Iris pigment epithelial cell (primary cell): ENCODE data around the gene EPHA6.
"Not testable (repeated sequence)": the region's sequence is repeated elsewhere in the genome, so short reads cannot be mapped to it uniquely, and the experiment has no call there.

Source experiments
- DNase-seq: peaks from one replicate; pipeline ENCODE4 v3.0.0-alpha.2; 2011; ENCODE audit warnings: low read depth

The EPHA6 gene

DNA sequence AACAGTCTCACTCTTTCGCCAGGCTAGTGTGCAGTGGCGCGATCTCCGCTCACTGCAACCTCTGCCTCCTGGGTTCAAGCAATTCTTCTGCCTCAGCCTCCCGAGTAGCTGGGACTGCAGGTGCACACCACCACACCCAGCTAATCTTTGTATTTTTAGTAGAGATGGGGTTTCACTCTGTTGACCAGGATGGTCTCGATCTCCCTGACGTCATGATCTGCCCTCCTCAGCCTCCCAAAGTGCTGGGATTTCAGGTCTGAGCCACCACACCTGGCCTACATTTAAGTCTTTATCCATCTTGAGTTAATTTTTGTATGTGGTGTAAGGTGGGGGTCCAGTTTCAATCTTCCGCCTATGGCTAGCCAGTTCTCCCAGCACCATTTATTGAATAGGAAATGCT lies 211.2 kb downstream of the EPHA6 start:
- DNase-seq, result not testable (repeated sequence)

GRCh38 chr3:97029972-97030371 lies 215.6 kb downstream of the EPHA6 start:
- DNase-seq, result no peak

GRCh38 chr3:97037294-97037943 lies 223.0 kb downstream of the EPHA6 start:
- DNase-seq, result no peak

- DNase-seq, result no peak
Observed at GRCh38 chr3:97043411-97043810, 229.0 kb downstream of the EPHA6 start.

DNA sequence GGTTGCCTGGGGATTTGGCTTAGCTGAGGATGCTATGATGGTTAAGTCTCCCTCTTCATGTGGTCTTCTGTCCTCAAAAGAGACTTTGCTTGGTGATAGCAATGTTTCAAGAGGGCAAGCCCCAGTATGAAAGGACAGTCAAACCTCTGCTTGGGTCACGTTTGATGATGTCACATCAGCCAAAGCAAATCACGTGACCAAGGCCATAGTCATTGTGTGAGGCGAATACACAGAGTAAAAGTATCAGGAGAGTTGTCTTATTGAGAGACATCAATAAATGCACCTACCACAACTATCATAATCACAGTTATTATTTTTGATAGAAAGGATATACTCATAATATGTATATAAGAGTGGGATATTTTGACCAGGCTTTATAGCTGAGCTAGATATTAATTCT lies 243.0 kb downstream of the EPHA6 start:
- DNase-seq, result no peak

GRCh38 chr3:97059168-97059567 lies 244.8 kb downstream of the EPHA6 start:
- DNase-seq, result no peak

DNA sequence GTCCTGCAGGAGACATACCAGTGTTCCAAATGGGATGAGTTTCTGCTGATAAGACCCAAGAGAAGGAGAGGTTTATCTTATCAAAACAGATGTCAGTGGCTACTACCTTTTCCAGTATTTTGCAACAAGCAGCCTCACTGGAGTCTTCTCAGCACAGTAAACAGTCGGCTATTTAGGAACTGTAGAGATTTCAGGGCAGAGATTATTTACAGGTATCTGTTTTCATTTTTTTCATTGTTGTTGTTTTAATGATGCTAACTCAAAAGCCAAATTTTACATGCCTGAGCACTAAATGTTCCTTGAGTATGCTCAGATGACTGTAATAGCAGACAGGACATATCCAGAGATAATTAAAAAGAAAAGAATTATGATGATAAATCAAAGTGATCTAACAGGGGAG lies 252.1 kb downstream of the EPHA6 start:
- no peak for DNase-seq

- DNase-seq, result no peak
Observed at GRCh38 chr3:97070302-97070701, 255.9 kb downstream of the EPHA6 start.

GRCh38 chr3:97074546-97074945 lies 260.2 kb downstream of the EPHA6 start:
- no peak for DNase-seq

DNA sequence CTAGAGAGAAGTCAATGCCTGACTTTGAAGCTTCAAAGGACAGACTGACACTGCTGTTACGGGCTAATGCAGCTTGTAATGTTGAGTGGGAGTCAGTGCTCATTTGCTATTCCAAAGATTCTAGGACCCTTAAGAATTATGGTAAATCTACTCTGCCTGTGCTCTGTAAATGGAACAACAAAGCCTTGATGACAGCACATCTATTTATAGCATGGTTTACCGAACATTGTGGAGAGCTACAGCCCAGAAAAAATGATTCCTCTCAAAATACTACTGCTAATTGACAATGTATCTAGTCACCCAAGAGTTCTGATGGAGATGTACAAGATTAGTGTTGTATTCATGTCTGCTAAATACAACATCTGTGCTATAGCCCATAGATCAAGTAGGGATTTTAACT lies 262.3 kb downstream of the EPHA6 start:
- DNase-seq, result no peak

- no peak for DNase-seq
Observed at GRCh38 chr3:97089621-97090020, 275.2 kb downstream of the EPHA6 start.

- no peak for DNase-seq
Observed at GRCh38 chr3:97102641-97103040, 288.2 kb downstream of the EPHA6 start.

- DNase-seq, result no peak
Observed at GRCh38 chr3:97105989-97106651, 291.7 kb downstream of the EPHA6 start.

- DNase-seq, result no peak
Observed at GRCh38 chr3:97106652-97106989, 292.2 kb downstream of the EPHA6 start.

DNA sequence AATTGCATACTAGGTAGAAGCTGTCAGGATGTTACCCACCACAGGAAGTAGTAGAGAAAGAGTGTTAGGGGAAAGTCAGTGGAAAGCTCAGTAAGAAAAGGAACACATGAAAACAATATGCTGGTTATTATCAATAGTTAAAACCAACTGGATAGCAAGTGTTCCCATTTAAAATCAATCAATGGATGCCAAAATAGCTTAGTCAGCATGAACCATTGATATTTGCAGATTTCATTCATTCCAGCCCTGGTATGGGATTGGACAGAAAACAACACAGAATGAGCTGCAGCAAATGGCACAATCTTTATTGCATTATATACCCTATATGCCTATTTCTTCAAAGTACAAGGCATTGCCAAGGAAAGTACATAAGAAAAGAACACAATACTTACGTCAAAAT lies 293.7 kb downstream of the EPHA6 start:
- no peak for DNase-seq

DNA sequence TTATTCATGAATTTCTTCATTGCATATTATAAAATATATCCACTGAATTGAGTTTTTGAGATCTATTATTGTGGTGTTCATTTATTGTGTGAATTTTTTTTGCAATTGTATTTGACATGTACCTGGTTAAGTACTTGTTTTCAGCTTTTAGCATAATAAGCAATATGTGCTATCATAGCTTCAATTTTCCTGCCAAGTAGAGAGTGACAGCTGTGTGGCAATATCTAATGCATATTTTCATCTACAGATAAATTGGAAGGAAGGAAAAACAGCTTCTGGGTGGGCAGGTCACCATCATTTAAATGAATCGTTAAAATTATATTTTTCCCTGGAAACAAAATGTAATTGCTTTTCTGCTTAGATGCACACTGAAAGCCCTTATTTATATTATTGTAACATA lies 296.9 kb downstream of the EPHA6 start:
- no peak for DNase-seq

GRCh38 chr3:97121386-97121785 lies 307.0 kb downstream of the EPHA6 start:
- no peak for DNase-seq

DNA sequence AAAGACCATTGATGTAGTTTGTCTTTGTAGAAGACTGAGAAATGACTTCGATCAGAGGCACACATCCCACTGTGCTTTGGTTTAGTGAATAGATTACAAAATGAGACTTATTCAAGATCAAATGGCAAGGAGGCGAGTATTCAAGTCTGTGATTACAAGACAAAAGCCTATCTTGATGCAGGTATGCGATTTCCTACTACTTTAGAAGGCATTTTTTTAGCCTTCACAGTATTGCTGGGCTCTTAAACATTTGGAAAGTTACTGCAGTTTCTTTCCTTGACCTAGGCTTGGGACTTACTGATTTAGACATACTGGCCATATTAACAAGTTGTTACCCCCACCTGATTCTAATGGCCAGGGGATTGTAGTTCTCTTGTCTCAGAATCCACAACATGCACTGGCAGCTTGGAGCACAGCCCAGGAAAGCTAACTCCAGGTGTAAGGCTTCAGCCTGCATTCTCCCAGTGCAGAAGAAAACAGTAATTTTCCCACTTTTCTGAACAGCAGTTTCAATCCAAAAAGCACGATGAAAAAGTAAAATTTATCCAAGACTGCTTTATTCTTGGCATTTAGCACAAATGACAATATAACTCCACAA lies 311.6 kb downstream of the EPHA6 start:
- DNase-seq, result no peak

DNA sequence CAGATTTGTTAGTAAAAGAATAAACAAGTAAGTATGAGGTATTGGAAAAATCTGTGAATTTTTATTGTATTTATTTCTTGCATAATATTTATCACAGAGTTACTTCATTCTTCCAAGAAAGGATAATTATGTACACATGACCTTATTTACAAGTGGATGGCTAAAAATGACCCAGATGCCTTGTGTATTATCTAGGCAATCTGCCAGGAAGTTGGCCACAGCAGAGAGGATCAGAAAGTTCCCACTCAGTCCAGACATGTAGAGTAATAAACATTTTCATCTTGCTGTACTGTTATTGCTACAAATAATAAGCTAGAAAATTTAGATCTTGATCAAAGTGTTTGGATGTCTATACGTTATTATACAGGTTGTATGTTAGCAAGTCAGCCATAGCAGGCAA lies 317.1 kb downstream of the EPHA6 start:
- no peak for DNase-seq

DNA sequence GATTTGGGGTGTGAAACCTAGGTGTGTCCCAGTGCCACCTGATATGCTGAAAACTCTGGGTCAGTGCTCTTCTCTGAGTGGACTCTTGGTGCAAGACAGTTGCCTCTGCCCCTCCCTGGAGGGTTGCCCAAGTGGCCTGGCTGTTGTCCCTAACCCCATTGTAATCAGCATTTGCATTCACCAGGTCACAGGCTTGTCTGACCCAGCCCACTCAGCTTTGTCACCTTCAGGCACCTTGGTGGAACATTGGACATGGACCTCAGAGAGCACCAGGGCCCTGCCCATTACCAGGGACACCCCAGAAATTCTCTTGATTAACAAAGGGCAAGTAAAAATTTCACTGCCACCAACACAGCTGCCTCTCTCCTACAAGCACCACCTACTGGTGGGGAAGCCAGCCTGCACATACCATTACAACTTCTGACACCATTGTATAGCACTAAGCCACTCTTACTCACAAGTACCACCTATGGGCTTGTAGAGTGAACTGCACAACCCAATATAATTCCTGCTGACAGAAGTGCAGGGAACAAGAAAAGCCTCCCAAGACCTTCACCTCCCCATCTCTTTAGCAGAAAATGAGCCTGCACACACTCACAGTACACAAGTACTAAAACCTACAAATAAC lies 324.6 kb downstream of the EPHA6 start:
- DNase-seq, result no peak

- no peak for DNase-seq
Observed at GRCh38 chr3:97148931-97149330, 334.5 kb downstream of the EPHA6 start.

DNA sequence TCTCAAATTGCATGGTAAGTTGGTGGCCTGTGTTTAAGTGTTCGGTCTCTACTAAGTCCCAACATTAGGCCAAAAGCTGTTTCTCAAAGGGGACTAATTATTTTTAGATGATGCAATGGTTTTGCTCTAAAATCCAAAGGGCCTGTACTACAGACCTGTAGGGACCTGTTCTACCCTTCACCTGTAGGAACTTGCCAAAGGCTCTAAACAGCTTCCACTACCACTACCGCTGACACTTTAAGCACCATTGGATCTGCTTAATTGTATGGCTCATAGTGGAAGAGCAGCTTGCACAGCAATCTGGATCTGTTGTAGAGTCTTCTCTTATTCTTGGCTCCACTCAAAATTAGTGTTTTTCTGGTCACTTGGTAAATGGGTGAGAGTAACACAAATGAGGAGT lies 346.8 kb downstream of the EPHA6 start:
- DNase-seq, result no peak

DNA sequence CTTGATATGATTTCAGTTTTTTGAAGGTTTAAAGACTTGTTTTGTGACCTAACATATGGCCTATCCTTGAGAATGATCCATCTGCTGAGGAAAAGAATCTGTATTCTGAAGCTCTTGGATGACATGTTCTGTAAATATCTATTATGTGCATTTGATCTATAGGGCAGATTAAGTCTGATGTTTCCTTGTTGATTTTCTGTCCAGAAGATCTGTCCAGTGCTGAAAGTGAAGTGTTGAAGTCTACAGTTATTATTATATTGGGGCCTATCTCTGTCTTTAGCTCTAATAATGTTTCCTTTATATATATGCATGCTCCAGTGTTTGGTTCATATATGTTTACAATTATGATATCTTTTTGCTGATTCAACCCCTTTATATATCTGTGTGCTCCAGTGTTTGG lies 362.8 kb downstream of the EPHA6 start:
- DNase-seq, result no peak
